Hepatocyte (in vitro differentiated cells): ENCODE data around the gene MAN1C1. TPM values are rescaled to one million over a fixed set of nuclear protein-coding genes. Genes with fewer than 3 reads are reported as not detected.
A peak's percentile ranks its signal among the peaks of the same experiment; 100 is the strongest.
"Not testable (repeated sequence)": the region's sequence is repeated elsewhere in the genome, so short reads cannot be mapped to it uniquely, and the experiment has no call there.

Source experiments
- DNase-seq: peaks from one replicate; pipeline ENCODE4 v3.0.0-alpha.2; 2016; ENCODE audit warnings: low spot score
- H2AFZ ChIP-seq: fragments of 200-600 bp; sonication (generic); 2 replicates; pipeline ENCODE4 v1.6.0; 2016; ENCODE audit warnings: antibody characterized with exemption, mild to moderate bottlenecking
- H3K27ac ChIP-seq: fragments of 200-600 bp; sonication (generic); 2 replicates; pipeline ENCODE4 v1.5.1; 2016; ENCODE audit warnings: mild to moderate bottlenecking
- H3K27me3 ChIP-seq: fragments of 200-600 bp; sonication (generic); 2 replicates; pipeline ENCODE4 v1.6.1; 2016
- H3K36me3 ChIP-seq: fragments of 200-600 bp; sonication (generic); replicated peaks from 2 replicates; pipeline ENCODE4 v1.5.1; 2016; ENCODE audit warnings: low read depth; ENCODE audit not compliant: insufficient read depth
- H3K4me1 ChIP-seq: fragments of 200-600 bp; sonication (generic); 2 replicates; pipeline ENCODE4 v1.5.1; 2016; ENCODE audit warnings: mild to moderate bottlenecking, moderate library complexity; ENCODE audit not compliant: insufficient read depth
- H3K4me2 ChIP-seq: fragments of 200-600 bp; sonication (generic); 2 replicates; pipeline ENCODE4 v1.6.0; 2016
- H3K4me3 ChIP-seq: fragments of 200-600 bp; sonication (generic); 2 replicates; pipeline ENCODE4 v1.5.1; 2016; ENCODE audit warnings: mild to moderate bottlenecking
- H3K79me2 ChIP-seq: fragments of 200-600 bp; sonication (generic); 2 replicates; pipeline ENCODE4 v1.6.0; 2017; ENCODE audit warnings: mild to moderate bottlenecking
- H3K9me2 ChIP-seq: fragments of 200-600 bp; sonication (generic); replicated peaks from 2 replicates; pipeline ENCODE4 v1.6.0; 2017; ENCODE audit warnings: mild to moderate bottlenecking; ENCODE audit not compliant: insufficient read depth
- H3K9me3 ChIP-seq: fragments of 200-600 bp; sonication (generic); 2 replicates; pipeline ENCODE4 v1.5.1; 2016; ENCODE audit warnings: low read depth, mild to moderate bottlenecking
- H4K20me1 ChIP-seq: fragments of 200-600 bp; sonication (generic); 2 replicates; pipeline ENCODE4 v1.6.0; 2016; ENCODE audit warnings: mild to moderate bottlenecking; ENCODE audit not compliant: insufficient read depth, poor library complexity, severe bottlenecking
- CTCF ChIP-seq: fragments of 200-600 bp; sonication (generic); IDR thresholded peaks from 2 replicates; pipeline ENCODE4 v1.5.1; 2016; ENCODE audit warnings: antibody characterized with exemption, mild to moderate bottlenecking; ENCODE audit not compliant: poor library complexity
- EZH2 ChIP-seq: fragments of 200-600 bp; sonication (generic); IDR thresholded peaks from 2 replicates; pipeline ENCODE4 v1.6.1; 2016; ENCODE audit warnings: antibody characterized with exemption, mild to moderate bottlenecking, borderline replicate concordance
- EZH2phosphoT487 ChIP-seq: fragments of 200-600 bp; sonication (generic); IDR thresholded peaks from one replicate; pipeline ENCODE4 v1.6.1; 2018; ENCODE audit warnings: antibody characterized with exemption, mild to moderate bottlenecking, low read depth, moderate library complexity; ENCODE audit not compliant: unreplicated experiment, severe bottlenecking
- WGBS: methylation state at CpG from one replicate; pipeline ENCODE4 v1.1.6; 2016; ENCODE audit warnings: low lambda C conversion rate; ENCODE audit errors: missing lambda C conversion rate; 5-methylcytosine and 5-hydroxymethylcytosine counted together
- polyA plus RNA-seq: library from polyadenylated mRNA; unstranded; fragments of >200 nt; fragmentation: Nextera tagmentation; extraction: Ambion mirVana; gene quantifications from 2 replicates; pipeline ENCODE4 v1.2.1, GENCODE V29; 2016
- total RNA-seq: library from RNA; depleted of rRNA; stranded (reverse); fragments of >200 nt; gene quantifications from 2 replicates; pipeline ENCODE4 v1.2.3, GENCODE V29; 2014

MAN1C1 gene
- total and polyA plus RNA-seq, 2 experiments from 2014 or later, result 20.6 to 29.3 TPM

- 73% methylated on average over 8 of the region's 8 CpGs for WGBS
- peak; percentile 60 for DNase-seq
- H3K36me3 ChIP-seq, result no peaks in the 10 kb centered on the region
Measured at GRCh38 chr1:25590096-25590824, 26.3 kb upstream of the MAN1C1 start.

GRCh38 chr1:25593861-25594260 lies 22.7 kb upstream of the MAN1C1 start:
- H4K20me1 ChIP-seq, result no peaks in the 10 kb centered on the region
- WGBS, result 68% methylated on average over 2 of the region's 2 CpGs
- no peak overlapping the region for H3K4me3 ChIP-seq
- no peaks in the 10 kb centered on the region for H3K9me3 ChIP-seq
- no peaks in the 10 kb centered on the region for H3K4me1 ChIP-seq
- no peaks in the 10 kb centered on the region for H3K27me3 ChIP-seq
- TF ChIP-seq EZH2, result no peak
- no peak for TF ChIP-seq CTCF
- TF ChIP-seq EZH2phosphoT487, result no peak
- no peaks in the 10 kb centered on the region for H3K79me2 ChIP-seq
- H3K9me2 ChIP-seq, result no peaks in the 10 kb centered on the region
- H2AFZ ChIP-seq, result no peak overlapping the region
- H3K4me2 ChIP-seq, result no peak overlapping the region
- no peaks in the 10 kb centered on the region for H3K36me3 ChIP-seq
- no peak overlapping the region for H3K27ac ChIP-seq
- DNase-seq, result no peak

More at GRCh38 chr1:25590096-25590824, 26.3 kb upstream of the MAN1C1 start:
- H4K20me1 ChIP-seq, result no peaks in the 10 kb centered on the region
- H3K9me3 ChIP-seq, result no peaks in the 10 kb centered on the region
- no peaks in the 10 kb centered on the region for H3K4me1 ChIP-seq
- no peak overlapping the region for H3K4me2 ChIP-seq
- peak overlapping the region; percentile 34 for H3K27ac ChIP-seq
- TF ChIP-seq EZH2 (no peak), CTCF (peak; percentile 17)
- H2AFZ ChIP-seq, result no peak overlapping the region
- H3K9me2 ChIP-seq, result no peaks in the 10 kb centered on the region
- H3K4me3 ChIP-seq, result no peak overlapping the region
- no peaks in the 10 kb centered on the region for H3K79me2 ChIP-seq
- H3K27me3 ChIP-seq, result no peaks in the 10 kb centered on the region

- no peak overlapping the region for H3K4me2 ChIP-seq
- H3K36me3 ChIP-seq, result no peaks in the 10 kb centered on the region
- no peaks in the 10 kb centered on the region for H3K4me1 ChIP-seq
- H3K79me2 ChIP-seq, result no peaks in the 10 kb centered on the region
- 51% methylated on average over 2 of the region's 2 CpGs for WGBS
- H3K9me3 ChIP-seq, result no peaks in the 10 kb centered on the region
- H3K9me2 ChIP-seq, result no peaks in the 10 kb centered on the region
- no peaks in the 10 kb centered on the region for H3K27me3 ChIP-seq
- no peak overlapping the region for H2AFZ ChIP-seq
- no peaks in the 10 kb centered on the region for H4K20me1 ChIP-seq
- TF ChIP-seq EZH2phosphoT487, result no peak
- TF ChIP-seq CTCF, result no peak
- no peak for TF ChIP-seq EZH2
- no peak overlapping the region for H3K4me3 ChIP-seq
- no peak overlapping the region for H3K27ac ChIP-seq
- DNase-seq, result no peak
Measured at GRCh38 chr1:25594971-25595370, 21.6 kb upstream of the MAN1C1 start.

- H3K36me3 ChIP-seq, H3K27ac ChIP-seq, H3K27me3 ChIP-seq, H4K20me1 ChIP-seq, DNase-seq, H3K4me1 ChIP-seq, H3K4me3 ChIP-seq, H3K9me3 ChIP-seq, H2AFZ ChIP-seq, H3K4me2 ChIP-seq, H3K79me2 ChIP-seq, H3K9me2 ChIP-seq: not testable (repeated sequence)
- WGBS, result 95% methylated on average over 5 of the region's 5 CpGs
Measured at GRCh38 chr1:25596641-25597040, 19.9 kb upstream of the MAN1C1 start.
